Prostate gland (tissue), 1 donor: Measurements from ENCODE around the gene SNUPN.

Experiments
- POLR2A ChIP-seq: fragments of 450-650 bp; IDR thresholded peaks from one replicate; pipeline ENCODE4 v1.6.1; 2016; ENCODE audit warnings: antibody characterized with exemption, mild to moderate bottlenecking
- POLR2AphosphoS5 ChIP-seq: sonication (generic); formaldehyde crosslinking; IDR thresholded peaks from one replicate; pipeline ENCODE4 v1.6.1; 2017; ENCODE audit warnings: antibody characterized with exemption

DNA sequence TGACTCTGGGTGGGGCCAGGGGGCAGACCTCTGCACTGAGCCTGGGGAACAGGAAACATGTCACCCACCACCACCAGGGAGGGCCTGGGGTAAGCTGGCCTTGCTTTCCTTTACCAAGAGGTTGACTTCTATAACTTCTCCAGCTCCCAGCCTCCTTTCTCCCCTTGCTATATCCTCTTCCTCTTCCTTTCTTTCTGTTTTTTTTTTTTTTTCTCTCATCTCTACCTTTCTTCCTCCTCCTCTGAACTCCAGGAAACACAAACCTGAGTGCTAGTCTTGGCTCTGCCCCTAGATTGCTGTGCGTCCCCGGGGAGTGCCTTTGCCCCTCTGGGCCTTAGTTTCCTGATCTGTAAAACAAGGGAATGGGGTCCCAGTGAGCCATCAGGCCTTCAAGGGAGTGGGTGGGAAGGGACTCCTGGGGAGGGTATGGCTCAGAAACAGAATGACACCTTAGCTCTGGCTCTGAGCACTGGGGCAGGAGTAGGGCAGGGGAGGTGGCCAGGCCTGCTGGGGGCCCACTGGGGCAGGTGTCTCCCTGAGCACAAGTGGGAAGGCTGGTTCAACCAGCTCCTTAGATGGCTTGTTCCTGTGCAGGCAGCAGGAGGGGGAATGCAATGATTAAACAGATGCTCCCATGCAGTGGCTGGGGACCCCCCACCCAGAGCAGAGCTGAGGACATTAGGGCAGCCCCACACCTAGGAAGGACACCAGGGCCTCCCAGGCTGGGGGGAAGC, 26.5 kb upstream of the SNUPN start:
- TF ChIP-seq POLR2AphosphoS5 (no peak), POLR2A (no peak)
